GM19467 (cell line): ENCODE measurements around the gene HP1BP3.
"Not testable (repeated sequence)": the region's sequence is repeated elsewhere in the genome, so short reads cannot be mapped to it uniquely, and the experiment has no call there.

ENCODE experiments used
- ATAC-seq: cut with Tn5 transposase; IDR thresholded peaks from one replicate; pipeline ENCODE4 v1.9.1; 2021; ENCODE audit warnings: mild to moderate bottlenecking, moderate library complexity; ENCODE audit not compliant: unreplicated experiment

Gene HP1BP3

DNA sequence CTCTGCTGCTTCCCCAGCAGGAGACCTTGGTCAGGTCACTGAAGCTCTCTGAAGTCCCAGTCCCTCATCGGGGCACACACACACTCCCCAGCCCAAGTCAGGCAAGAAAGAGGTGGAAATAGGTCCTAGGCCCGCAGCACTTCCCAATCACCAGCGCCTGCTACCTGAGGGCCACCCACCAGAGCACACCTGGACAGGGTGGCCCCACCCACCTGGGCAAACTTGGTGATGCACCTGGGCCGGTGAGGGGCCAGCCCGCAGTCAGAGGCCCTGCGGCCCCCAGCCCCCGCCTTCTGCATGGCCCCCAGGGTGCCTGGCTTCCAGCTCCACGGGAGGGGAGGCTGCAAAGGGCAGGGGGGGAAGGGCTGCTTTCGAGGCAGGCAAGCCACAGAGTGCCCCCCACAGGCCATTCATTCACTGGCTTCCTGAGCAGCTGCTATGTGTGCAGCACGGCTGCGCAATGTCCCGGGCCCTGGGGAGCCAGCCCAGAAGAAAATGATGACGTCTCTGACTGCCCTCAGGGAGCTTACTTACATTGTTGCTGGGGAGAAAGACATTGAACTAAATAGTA lies 59.3 kb downstream of the HP1BP3 start:
- ATAC-seq: no peak

- ATAC-seq: no peak
Observed at GRCh38 chr1:20726932-20727745, 60.0 kb downstream of the HP1BP3 start.

GRCh38 chr1:20726118-20726911 lies 60.8 kb downstream of the HP1BP3 start:
- no peak for ATAC-seq

- ATAC-seq: no peak
Observed at GRCh38 chr1:20725189-20726117, 61.7 kb downstream of the HP1BP3 start.

GRCh38 chr1:20724364-20725188 lies 62.5 kb downstream of the HP1BP3 start:
- ATAC-seq: no peak

DNA sequence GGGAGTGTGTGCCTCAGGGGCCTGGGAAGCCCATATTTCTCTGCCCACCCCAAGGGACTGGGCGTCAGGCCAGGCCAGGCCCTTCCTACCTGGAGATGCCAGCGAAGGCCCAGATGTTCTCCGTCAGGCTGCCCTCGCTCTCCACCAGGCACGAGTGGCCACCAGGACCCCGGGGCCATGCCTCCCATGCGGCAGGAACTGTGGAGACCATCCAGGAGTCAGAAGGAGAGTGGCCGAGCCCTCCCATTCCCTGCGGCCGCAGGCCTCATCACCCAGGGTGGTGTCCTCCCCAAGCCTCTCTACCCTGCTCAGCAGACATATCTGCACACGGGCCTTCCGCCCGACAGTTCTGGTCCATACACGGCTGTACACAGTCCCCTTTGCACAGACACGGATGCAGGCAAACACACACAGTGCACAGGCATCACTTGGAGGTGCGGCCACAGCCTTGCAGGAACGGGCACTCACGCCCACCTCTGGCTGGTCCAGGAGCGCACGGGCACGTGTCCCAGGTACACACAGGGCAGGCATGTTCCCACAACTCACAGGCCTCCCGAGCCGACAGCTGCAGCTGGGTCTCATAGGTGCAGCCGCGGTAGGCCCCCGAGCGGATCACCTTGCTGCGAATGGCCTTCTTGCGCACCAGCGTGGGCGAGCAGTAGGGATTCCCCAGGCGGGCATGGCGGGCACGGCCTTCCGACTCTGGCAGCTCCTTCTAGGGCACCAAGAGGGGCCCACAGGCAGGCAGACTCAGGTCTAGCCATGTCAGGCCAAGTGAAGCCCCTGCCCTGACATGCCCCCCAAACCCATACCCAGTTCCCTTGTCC lies 63.4 kb downstream of the HP1BP3 start:
- ATAC-seq: no peak

DNA sequence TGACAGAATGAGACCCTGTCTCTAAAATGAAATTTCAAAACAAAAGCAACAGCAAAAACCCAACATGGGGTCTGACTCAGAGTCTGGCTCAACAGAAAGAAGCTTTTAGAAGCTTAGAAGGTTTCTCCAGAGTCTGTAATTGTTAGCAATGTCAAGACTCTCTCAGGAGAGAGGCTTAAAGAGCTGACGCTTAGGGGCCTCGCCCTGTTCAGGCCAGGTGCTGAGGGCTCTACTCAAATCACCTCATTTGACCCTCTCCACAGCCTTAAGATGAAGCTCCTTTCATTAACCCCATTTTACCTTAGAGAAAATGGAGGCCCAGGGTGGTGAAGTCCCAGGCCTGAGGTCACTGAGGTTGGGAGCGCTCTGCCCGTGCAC lies 64.0 kb downstream of the HP1BP3 start:
- no peak for ATAC-seq

DNA sequence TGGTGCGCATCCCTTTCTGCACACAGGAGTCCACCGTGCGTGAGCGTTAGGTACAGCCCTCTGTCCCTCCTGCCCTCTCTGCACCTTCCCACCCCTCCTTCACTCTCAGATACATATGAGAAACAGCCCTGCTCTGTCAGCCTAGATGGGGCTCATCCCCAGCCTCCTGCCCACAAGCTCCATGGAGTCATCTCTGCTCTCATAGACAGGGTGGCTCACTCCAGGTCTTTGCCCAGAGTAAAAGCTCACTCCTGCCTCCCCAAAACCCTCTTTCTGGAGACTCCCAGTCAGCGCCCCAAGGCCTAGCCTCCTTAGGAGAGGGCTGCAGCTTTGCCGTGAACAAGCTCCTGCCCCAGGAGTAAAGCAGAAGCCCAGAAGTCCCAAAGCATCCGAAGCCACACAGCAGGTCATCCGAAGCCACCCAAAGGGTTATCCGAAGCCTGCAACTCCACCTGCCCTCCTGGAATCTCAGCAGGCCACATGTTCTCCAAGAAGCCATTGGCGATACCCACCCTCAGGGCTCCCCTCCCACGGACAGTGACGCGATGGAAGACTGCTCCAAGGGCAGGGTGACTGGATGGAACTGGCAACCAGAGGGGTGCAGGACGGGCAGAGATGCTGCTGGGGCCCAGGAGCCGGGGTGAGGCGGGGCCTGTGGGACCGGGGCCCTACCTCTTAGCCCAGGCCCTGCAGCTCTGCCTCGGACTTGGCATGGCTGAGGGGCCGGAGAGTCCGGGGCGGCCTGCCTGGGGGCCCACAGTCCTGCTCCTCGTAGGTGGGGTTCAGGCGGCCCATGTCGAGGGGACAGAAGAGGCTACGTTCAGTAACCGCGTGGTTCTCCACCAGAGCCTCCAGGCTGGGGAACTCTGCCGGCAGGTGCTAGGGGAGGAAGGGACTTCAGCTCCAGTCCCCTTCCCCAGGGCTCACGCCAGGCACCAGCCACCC lies 65.7 kb downstream of the HP1BP3 start:
- ATAC-seq: no peak

- ATAC-seq: no peak
Observed at GRCh38 chr1:20720631-20721091, 66.4 kb downstream of the HP1BP3 start.

- ATAC-seq: no peak
Observed at GRCh38 chr1:20719871-20720620, 67.1 kb downstream of the HP1BP3 start.

DNA sequence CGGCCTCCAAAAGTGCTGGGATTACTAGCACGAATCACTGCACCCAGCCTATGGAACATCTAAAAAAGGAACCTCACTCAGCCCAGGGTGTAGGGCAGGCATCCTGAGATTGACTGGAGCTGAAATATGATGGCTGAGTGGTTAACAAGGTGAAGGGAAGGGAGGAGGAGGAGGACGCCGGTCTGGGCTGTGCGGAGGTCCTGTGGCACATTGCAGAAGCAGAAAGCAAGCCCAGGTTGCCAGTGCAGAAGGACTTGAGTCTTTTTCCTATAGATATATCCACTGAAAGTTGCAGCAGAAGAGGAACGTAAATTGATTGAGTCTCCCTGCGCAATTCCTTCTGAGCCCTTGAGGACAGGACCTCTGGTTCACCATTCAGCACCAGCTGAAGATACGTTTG lies 67.8 kb downstream of the HP1BP3 start:
- ATAC-seq: no peak

- ATAC-seq: not testable (repeated sequence)
Observed at GRCh38 chr1:20718343-20718882, 68.7 kb downstream of the HP1BP3 start.

GRCh38 chr1:20717452-20718342 lies 69.4 kb downstream of the HP1BP3 start, which contains the start of gene KIF17:
Gene KIF17 (minus strand): TSS chr1:20718007. CDS start chr1:20717706, 301 bp downstream.
- ATAC-seq: no peak

DNA sequence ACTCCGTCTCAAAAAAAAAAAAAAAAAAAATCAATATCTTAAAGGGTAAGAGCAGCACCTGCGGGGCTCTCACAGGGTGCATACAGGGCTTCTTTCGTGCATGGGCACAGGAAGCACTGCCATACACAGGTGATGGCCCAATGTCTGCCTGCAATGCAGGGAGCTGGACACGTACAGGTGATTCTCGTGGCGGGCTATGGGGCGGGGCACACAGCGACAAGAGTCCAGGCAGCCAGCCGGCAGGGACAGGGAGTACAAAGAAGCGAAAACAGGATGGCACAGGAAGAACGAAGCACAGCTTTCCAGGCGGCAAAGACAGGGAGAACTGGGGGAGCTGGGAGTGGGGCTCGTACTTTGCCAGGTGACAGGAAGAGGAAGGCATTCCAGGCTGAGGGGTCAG lies 70.9 kb downstream of the HP1BP3 start:
- ATAC-seq: no peak

DNA sequence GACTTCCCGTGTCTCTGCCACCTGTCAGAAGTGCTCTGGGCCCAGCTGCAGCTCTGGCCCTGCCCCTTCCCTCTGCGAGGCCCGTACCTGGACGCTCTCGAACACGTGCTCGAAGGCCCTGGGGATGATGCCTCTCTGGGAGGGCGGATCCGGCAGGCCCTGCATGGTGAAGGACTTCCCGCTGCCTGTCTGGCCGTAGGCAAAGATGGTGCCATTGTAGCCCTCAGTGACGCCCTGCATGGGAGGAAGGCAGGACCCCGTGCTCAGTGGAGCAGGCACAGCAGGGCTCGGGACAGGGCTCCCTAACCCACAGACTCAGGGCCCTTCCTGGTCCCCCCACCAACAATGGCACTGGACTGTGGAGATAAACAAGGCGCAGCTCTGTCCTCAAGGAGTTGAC lies 71.7 kb downstream of the HP1BP3 start:
- ATAC-seq: no peak

DNA sequence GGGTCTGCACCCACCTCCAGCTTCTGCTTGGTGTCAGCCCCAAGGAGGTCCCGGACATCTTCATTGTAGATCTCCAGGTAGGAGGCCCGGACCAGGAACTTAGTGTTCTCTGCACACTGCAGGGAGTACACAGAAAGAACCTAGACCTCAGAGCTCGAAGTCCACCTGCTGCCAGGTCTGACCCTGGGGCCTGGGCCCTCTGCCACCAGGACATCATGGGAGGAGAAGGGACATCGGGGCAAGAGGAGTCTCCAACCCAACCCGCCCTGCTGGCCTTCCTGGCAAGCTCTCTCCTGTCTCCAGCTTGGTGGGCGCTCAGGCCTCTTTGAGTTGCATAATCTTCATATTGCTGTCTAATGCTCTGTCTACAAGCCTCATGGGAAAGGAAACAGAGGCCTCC lies 73.7 kb downstream of the HP1BP3 start:
- no peak for ATAC-seq
